Stomach (tissue), 9 donors: Measurements from ENCODE around the gene UBE2D2. TPM values are rescaled to one million over a fixed set of nuclear protein-coding genes. Genes with fewer than 3 reads are reported as not detected.

ENCODE experiments used
- DNase-seq, 2 donors: peaks; one replicate each; pipeline versions ENCODE4 v3.0.0 to v3.0.0-alpha.2; 2013 to 2019
- H3K27ac ChIP-seq, 5 donors: fragments of 200-600 bp in 4 of 5; sonication (generic) in 4 of 5; one replicate each; pipeline ENCODE4 v1.5.1; 2013 to 2019; ENCODE audit warnings: mild to moderate bottlenecking in 1 of 5, moderate library complexity in 1 of 5
- H3K27me3 ChIP-seq, 3 donors: fragments of 200-600 bp; sonication (generic); one replicate each; pipeline ENCODE4 v1.5.1; 2017 to 2019; ENCODE audit warnings: mixed run types in 1 of 3
- H3K36me3 ChIP-seq, 4 donors: fragments of 200-600 bp; sonication (generic); 1 replicate in 3 of 4; 2 replicates in 1 of 4; pipeline ENCODE4 v1.5.1; 2016 to 2019
- H3K4me1 ChIP-seq, 4 donors: fragments of 200-600 bp; sonication (generic); one replicate each; pipeline ENCODE4 v1.5.1; 2016 to 2019
- H3K4me3 ChIP-seq, 4 donors: fragments of 200-600 bp; sonication (generic) in 3 of 4; one replicate each; pipeline ENCODE4 v1.5.1; 2016 to 2019; ENCODE audit warnings: mild to moderate bottlenecking in 1 of 4
- H3K9me3 ChIP-seq, 4 donors: fragments of 200-600 bp; sonication (generic); one replicate each; pipeline ENCODE4 v1.5.1; 2016 to 2019
- CTCF ChIP-seq, 7 experiments: fragments of 450-650 bp in 4 of 7; fragments of 200-600 bp in 3 of 7; sonication (generic) in 3 of 7; IDR thresholded peaks; one replicate each; pipeline ENCODE4 v1.5.1; 2016 to 2019; ENCODE audit warnings: antibody characterized with exemption in 7 of 7, control low read depth in 2 of 7, mild to moderate bottlenecking in 1 of 7
- EP300 ChIP-seq: sonication (generic); formaldehyde crosslinking; IDR thresholded peaks from one replicate; pipeline ENCODE4 v1.6.1; 2017; ENCODE audit warnings: antibody characterized with exemption
- POLR2A ChIP-seq, 4 donors: fragments of 450-650 bp; IDR thresholded peaks; one replicate each; pipeline ENCODE4 v1.6.1; 2016; ENCODE audit warnings: antibody characterized with exemption in 4 of 4, control low read depth in 2 of 4, mild to moderate bottlenecking in 1 of 4, moderate library complexity in 1 of 4
- POLR2AphosphoS5 ChIP-seq, 3 donors: sonication (generic); formaldehyde crosslinking; IDR thresholded peaks; one replicate each; pipeline ENCODE4 v1.6.1; 2016; ENCODE audit warnings: antibody characterized with exemption in 3 of 3
- WGBS, 5 donors: extraction: QIAGEN DNeasy Blood & Tissue Kit in 3 of 5; methylation state at CpG; one replicate each; pipeline versions ENCODE4 v1.1.5 to v1.1.7; 2013 to 2018; 5-methylcytosine and 5-hydroxymethylcytosine counted together
- intact Hi-C: fragments of 100-400 bp; cut with DNase I; formaldehyde crosslinking; loops from one replicate; pipeline ENCODE4 v1.15.1; 2023; ENCODE audit warnings: low total_unique reads
- polyA plus RNA-seq, 3 donors: library from polyadenylated mRNA; stranded (reverse); fragments of 200-250 nt; gene quantifications; one replicate each; pipeline ENCODE4 v1.2.3, GENCODE V29; 2013
- total RNA-seq, 5 donors: library from RNA; depleted of rRNA; stranded (reverse); fragments of >200 nt; gene quantifications; one replicate each; pipeline versions ENCODE4 v1.1.0 to v1.2.3, GENCODE V29; 2014 to 2016
- donor health status: healthy with polysubstance abuse.
- donor health status: Bipolar disorder and iron deficiency.
- donor health status: healthy.

The UBE2D2 gene
- total and polyA plus RNA-seq, 8 donors: 29.8 to 220 (median 75.6) TPM

DNA sequence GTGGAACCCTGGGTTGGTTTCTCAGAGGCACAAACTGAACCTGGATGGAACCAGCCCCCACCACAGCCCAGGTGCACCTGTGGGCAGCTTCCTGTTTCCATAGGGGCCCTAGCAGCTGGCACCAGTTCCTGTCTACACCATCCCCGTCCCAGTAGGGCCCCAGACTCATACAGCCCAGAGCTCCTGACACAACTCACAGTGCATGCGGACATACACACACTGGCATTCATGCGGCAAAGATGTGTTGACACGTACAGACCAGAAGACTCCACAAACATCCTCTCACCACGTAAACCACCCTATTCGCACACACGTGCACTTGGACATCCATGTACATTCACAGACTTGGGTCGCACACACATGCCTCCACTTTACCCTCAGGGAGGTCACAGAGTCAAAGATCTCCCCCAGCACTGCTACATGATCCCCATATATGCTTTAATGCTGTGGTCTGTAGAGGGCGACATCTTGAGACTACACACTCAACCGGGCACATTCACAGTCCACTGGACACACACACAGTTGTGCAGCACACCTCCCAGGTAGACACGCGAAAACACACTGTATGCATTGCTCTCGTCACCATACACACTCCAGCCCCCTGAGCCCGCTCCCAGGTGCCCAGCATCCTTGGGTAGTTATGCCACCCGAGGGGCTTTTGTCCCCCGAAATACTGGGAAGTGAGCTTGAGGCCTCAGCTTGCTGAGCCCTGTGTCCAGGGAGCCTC is 109.4 kb downstream of the UBE2D2 start:
- WGBS, 5 donors: 53 to 69% (median 65%) methylated on average over 9 to 16 of the region's 16 CpGs
- DNase-seq: peak in 1 of 2 donors; percentile 75
- H3K36me3 ChIP-seq: no peaks in the 10 kb centered on the region
- H3K9me3 ChIP-seq: no peaks in the 10 kb centered on the region
- no peaks in the 10 kb centered on the region for H3K27me3 ChIP-seq
- H3K4me1 ChIP-seq: peaks cover 70 to 99% (median 91%) of the 10 kb centered on the region in 4 donors
- TF ChIP-seq CTCF (IDR thresholded peaks at IDR 0.05): peak in 2 of 7 experiments; percentile 15
- TF ChIP-seq POLR2AphosphoS5 (IDR thresholded peaks at IDR 0.05): no peak
- intact Hi-C loops: no loop called here
- H3K27ac ChIP-seq: peak overlapping the region; percentile 48 to 95 (median 90)
- H3K4me3 ChIP-seq: peak overlapping the region in 2 of 4 donors; percentile 25 to 51

- Histone ChIP-seq H3K9me3 (no peaks in the 10 kb centered on the region), H3K27ac (peak overlapping the region in 4 of 5 donors; percentile 88 to 95 (median 92)), H3K4me3 (peak overlapping the region in 1 of 4 donors; percentile 24), H3K4me1 (peaks cover 66 to 97% (median 86%) of the 10 kb centered on the region in 4 donors), H3K36me3 (no peaks in the 10 kb centered on the region), H3K27me3 (no peaks in the 10 kb centered on the region)
- 29 to 47% (median 33%) methylated on average over 16 to 20 of the region's 20 CpGs for WGBS, 5 donors
- peak in 1 of 2 donors; percentile 67 for DNase-seq
- intact Hi-C loops: no loop called here
- TF ChIP-seq POLR2A (IDR thresholded peaks at IDR 0.05) (no peak), CTCF (IDR thresholded peaks at IDR 0.05) (no peak), POLR2AphosphoS5 (IDR thresholded peaks at IDR 0.05) (no peak), EP300 (no peak)
Measured at GRCh38 chr5:139671096-139671841, 110.1 kb downstream of the UBE2D2 start.

GRCh38 chr5:139675213-139675612 is 114.1 kb downstream of the UBE2D2 start:
- H3K27ac ChIP-seq: peak overlapping the region in 4 of 5 donors; percentile 8 to 80 (median 62)
- TF ChIP-seq POLR2AphosphoS5 (IDR thresholded peaks at IDR 0.05) (no peak), EP300 (no peak), CTCF (IDR thresholded peaks at IDR 0.05) (no peak), POLR2A (IDR thresholded peaks at IDR 0.05) (no peak)
- no peaks in the 10 kb centered on the region for H3K27me3 ChIP-seq
- no peak for DNase-seq
- H3K9me3 ChIP-seq: no peaks in the 10 kb centered on the region
- intact Hi-C loops: no loop called here
- no peak overlapping the region for H3K4me3 ChIP-seq
- peaks cover 0 to 6% (median 5%) of the 10 kb centered on the region in 4 donors for H3K36me3 ChIP-seq
- WGBS, 5 donors: 80 to 89% (median 84%) methylated on average over 2 to 4 of the region's 4 CpGs
- peaks cover 53 to 94% (median 74%) of the 10 kb centered on the region in 4 donors for H3K4me1 ChIP-seq

DNA sequence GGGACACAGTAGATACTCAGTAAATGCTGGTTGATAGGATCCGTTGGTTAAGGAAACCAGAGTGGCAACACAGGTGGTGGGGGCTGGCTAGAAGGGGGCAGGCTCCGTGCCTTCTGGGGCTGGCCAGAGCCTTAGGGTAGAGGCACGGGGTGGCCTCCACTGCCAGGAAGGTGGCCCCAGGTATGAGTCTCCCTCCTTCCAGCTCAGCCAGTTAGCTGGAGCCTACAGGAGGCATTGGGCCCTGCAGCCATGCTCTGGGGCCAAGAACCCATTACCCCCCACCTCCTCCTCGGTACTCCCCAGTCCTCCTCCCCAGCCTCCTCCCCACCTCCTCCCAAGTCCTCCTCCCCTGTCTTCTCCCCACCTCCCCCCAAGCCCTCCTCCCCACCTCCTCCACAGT is 114.7 kb downstream of the UBE2D2 start:
- H3K27ac ChIP-seq: peak overlapping the region in 4 of 5 donors; percentile 8 to 80 (median 42)
- no peaks in the 10 kb centered on the region for H3K9me3 ChIP-seq
- H3K27me3 ChIP-seq: no peaks in the 10 kb centered on the region
- H3K4me1 ChIP-seq: peaks cover 47 to 88% (median 68%) of the 10 kb centered on the region in 4 donors
- TF ChIP-seq POLR2AphosphoS5 (IDR thresholded peaks at IDR 0.05): no peak
- TF ChIP-seq POLR2A (IDR thresholded peaks at IDR 0.05): no peak
- TF ChIP-seq EP300: no peak
- no peak for TF ChIP-seq CTCF (IDR thresholded peaks at IDR 0.05)
- no peak overlapping the region for H3K4me3 ChIP-seq
- peak in 1 of 2 donors; percentile 17 for DNase-seq
- intact Hi-C loops: no loop called here
- WGBS, 5 donors: 65 to 89% (median 81%) methylated on average over 4 of the region's 4 CpGs
- peaks cover 5 to 12% (median 11%) of the 10 kb centered on the region in 4 donors for H3K36me3 ChIP-seq
